GM06990 (cell line): ENCODE data around the gene AKAP6.

Experiments used
- DNase-seq: peaks from one replicate; pipeline ENCODE4 v3.0.0-alpha.2; 2011; ENCODE audit not compliant: insufficient read length; ENCODE audit errors: extremely low read depth
- H3K27me3 ChIP-seq: replicated peaks from 2 replicates; pipeline ENCODE4 v1.6.0; 2011; ENCODE audit warnings: low read length; ENCODE audit not compliant: control insufficient read depth, insufficient read depth
- H3K36me3 ChIP-seq: 2 replicates; pipeline ENCODE4 v1.5.1; 2011; ENCODE audit warnings: low read length; ENCODE audit not compliant: control insufficient read depth, insufficient read depth
- H3K4me3 ChIP-seq: replicated peaks from 2 replicates; pipeline ENCODE4 v1.5.1; 2011; ENCODE audit warnings: low read depth, mild to moderate bottlenecking, control low read depth, low read length
- TF ChIP-seq, protein P1 (sequence below): IDR thresholded peaks from 2 replicates; pipeline ENCODE4 v1.5.1; 2011; ENCODE audit warnings: low read length, control low read depth, mild to moderate bottlenecking, inconsistent platforms; ENCODE audit not compliant: insufficient read depth, poor library complexity, severe bottlenecking

The AKAP6 gene

DNA sequence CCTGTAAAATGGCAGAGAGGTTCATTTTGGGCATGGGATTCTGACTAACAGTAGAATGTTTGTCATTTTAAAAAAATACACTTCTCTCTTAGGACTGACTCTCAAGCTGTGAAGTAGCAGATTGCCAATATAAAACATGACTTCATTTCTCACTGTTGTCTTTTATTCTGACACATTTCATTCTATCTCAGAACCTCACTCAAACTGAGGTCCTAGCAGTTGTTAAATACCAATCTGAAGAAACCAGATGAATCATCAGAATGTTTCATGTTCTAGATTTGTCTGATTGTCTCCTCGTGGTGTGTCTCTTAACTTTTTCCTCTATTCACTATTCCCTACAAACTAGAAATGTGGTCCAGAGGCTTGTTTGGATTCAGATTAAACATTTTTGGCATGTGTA lies 333.1 kb downstream of the AKAP6 start:
- TF ChIP-seq, protein P1, sequence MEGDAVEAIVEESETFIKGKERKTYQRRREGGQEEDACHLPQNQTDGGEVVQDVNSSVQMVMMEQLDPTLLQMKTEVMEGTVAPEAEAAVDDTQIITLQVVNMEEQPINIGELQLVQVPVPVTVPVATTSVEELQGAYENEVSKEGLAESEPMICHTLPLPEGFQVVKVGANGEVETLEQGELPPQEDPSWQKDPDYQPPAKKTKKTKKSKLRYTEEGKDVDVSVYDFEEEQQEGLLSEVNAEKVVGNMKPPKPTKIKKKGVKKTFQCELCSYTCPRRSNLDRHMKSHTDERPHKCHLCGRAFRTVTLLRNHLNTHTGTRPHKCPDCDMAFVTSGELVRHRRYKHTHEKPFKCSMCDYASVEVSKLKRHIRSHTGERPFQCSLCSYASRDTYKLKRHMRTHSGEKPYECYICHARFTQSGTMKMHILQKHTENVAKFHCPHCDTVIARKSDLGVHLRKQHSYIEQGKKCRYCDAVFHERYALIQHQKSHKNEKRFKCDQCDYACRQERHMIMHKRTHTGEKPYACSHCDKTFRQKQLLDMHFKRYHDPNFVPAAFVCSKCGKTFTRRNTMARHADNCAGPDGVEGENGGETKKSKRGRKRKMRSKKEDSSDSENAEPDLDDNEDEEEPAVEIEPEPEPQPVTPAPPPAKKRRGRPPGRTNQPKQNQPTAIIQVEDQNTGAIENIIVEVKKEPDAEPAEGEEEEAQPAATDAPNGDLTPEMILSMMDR: no peak
- Histone ChIP-seq H3K27me3 (no peaks in the 10 kb centered on the region), H3K36me3 (no peaks in the 10 kb centered on the region), H3K4me3 (no peak overlapping the region)
- DNase-seq: no peak

DNA sequence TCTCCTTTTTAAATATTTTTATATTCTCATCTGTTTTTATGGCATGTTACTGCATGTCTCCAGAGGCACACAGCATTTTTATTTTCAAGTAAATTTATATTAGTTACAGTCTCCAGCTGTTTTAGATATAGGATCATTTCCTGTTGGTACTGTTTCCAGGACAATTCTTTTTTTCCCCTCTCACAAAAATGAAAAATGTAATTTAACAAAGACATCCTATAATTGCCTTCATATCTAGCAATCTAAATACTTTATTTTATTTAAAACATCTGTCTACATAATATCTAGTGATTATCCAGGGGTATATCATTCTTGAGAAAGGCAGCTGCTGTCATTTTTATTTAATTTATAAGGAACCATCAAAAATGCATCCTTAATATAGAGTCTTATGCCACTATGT lies 337.2 kb downstream of the AKAP6 start:
- no peak for DNase-seq
- H3K4me3 ChIP-seq: no peak overlapping the region
- no peaks in the 10 kb centered on the region for H3K27me3 ChIP-seq
- TF ChIP-seq, protein P1: no peak
- H3K36me3 ChIP-seq: no peaks in the 10 kb centered on the region

DNA sequence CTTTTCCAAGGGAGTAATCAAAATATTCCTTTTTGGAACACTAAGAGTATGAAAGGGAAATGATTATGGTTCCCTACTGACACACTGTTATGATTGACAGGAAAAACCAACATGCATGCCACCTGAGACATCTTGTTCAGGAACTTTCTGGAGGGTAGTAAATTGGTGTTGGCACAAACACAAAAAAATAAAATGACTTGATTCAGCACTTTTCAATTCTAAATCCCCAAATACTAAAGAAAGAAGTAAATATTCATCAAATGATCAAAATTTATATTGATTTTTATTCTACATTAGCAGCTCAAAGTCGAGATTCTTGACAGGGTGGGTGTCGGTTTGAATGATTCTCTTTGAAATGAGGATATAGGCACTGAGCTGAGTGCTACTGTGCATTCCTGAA lies 338.2 kb downstream of the AKAP6 start:
- TF ChIP-seq, protein P1: no peak
- Histone ChIP-seq H3K36me3 (no peaks in the 10 kb centered on the region), H3K4me3 (no peak overlapping the region), H3K27me3 (no peaks in the 10 kb centered on the region)
- no peak for DNase-seq

DNA sequence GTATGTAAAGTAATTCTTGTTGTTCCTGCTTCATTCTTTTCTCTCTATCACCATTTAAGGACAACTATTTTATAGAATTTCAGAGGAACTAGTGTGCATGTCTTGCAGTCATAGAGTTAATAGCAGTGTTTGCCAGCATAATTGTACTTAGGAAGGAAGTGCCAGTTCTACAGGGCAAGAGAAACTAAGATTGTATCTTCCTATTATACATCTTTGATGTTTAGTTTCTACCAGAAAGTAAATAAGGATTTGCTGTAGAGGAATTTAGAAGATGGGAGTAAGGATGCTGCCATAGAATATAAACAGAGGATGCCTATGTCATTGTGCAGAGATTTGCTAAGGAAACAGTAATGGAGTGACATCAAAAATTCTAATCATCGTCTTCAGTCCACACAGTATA lies 338.7 kb downstream of the AKAP6 start:
- Histone ChIP-seq H3K36me3 (no peaks in the 10 kb centered on the region), H3K27me3 (no peaks in the 10 kb centered on the region), H3K4me3 (no peak overlapping the region)
- TF ChIP-seq, protein P1: no peak
- DNase-seq: no peak

DNA sequence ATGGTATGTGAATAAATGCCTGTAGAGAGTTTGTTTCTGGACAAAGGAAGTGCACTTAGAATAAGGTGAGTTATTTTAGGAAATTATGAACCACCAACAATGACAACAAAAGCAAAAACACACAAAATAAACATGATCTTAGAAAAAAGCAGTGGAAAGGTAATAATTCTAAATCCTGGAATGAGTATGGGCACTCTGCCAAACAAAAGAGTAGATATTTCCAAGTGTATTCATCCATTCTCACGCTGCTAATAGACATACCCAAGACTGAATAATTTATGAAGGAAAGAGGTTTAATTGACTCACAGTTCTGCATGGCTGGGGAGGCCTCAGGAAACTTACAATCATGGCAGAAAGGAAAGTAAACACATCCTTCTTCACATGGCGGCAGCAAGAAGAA lies 340.3 kb downstream of the AKAP6 start:
- no peak overlapping the region for H3K4me3 ChIP-seq
- TF ChIP-seq, protein P1: no peak
- DNase-seq: no peak
- H3K36me3 ChIP-seq: no peaks in the 10 kb centered on the region
- H3K27me3 ChIP-seq: no peaks in the 10 kb centered on the region

DNA sequence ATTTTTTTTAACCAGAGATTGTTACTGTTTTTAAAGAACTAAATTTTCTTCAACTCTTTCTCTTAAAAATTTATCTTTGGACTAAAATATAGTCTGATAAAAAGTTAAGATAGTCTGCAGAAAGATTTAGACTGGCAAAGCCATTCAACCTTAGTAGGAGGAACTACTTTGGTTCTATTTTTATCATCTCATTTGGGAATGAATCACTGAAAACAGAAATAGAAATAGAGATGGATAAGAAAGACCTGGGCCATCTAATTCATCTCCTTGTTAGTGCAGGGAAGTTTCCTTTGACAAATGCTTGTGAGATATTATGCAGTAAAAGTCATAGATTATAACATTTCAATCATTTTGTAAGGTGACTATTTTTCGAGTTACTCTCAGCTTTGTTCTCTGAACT lies 346.3 kb downstream of the AKAP6 start:
- Histone ChIP-seq H3K4me3 (no peak overlapping the region), H3K36me3 (no peaks in the 10 kb centered on the region), H3K27me3 (no peaks in the 10 kb centered on the region)
- no peak for DNase-seq
- TF ChIP-seq, protein P1: no peak
